Astrocyte (in vitro differentiated cells and primary cell): ENCODE results near the gene KRAS.

Experiments used
- EZH2 ChIP-seq: IDR thresholded peaks from 2 replicates; pipeline ENCODE4 v1.6.1; 2012; ENCODE audit warnings: mild to moderate bottlenecking, low read length, inconsistent platforms; ENCODE audit not compliant: insufficient read depth
- TF ChIP-seq, protein P1 (sequence below): IDR thresholded peaks from 2 replicates; pipeline ENCODE4 v1.5.1; 2011; ENCODE audit warnings: low read depth, mild to moderate bottlenecking, inconsistent platforms, low read length, moderate library complexity; ENCODE audit not compliant: insufficient read depth

DNA sequence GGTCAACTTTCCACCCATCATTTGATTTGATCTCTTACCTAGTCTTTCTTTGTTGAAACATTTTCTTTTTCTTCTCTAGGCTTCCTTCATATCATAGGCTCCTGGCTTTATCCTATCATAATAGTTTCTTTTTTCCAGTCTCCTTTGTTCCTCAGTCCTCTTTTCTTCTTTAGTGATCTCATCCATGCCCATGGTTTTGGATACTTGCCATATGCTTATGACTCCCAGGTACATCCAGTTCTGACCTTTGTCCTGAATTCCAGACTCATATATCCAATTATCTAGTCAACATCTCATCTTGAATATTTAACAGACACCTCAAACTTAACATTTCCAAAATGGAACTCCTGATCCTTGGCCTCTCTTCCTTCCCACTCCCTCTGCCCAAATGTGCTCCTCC, 36.1 kb upstream of the KRAS start:
- no peak for TF ChIP-seq EZH2
- TF ChIP-seq, protein P1, sequence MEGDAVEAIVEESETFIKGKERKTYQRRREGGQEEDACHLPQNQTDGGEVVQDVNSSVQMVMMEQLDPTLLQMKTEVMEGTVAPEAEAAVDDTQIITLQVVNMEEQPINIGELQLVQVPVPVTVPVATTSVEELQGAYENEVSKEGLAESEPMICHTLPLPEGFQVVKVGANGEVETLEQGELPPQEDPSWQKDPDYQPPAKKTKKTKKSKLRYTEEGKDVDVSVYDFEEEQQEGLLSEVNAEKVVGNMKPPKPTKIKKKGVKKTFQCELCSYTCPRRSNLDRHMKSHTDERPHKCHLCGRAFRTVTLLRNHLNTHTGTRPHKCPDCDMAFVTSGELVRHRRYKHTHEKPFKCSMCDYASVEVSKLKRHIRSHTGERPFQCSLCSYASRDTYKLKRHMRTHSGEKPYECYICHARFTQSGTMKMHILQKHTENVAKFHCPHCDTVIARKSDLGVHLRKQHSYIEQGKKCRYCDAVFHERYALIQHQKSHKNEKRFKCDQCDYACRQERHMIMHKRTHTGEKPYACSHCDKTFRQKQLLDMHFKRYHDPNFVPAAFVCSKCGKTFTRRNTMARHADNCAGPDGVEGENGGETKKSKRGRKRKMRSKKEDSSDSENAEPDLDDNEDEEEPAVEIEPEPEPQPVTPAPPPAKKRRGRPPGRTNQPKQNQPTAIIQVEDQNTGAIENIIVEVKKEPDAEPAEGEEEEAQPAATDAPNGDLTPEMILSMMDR = no peak
